Measurements from ENCODE around the gene KCNJ8.

Gene KCNJ8

GRCh38 chr12:21763531-21763930 is 11.0 kb downstream of the KCNJ8 start:
- no peak for ATAC-seq
- TF ChIP-seq ZNF70 (CRISPR knock-in tag; IDR thresholded peaks at IDR 0.05) (no peak), PPARA (CRISPR knock-in tag; IDR thresholded peaks at IDR 0.05; ENCODE audit: borderline replicate concordance) (no peak), ZNF565 (CRISPR knock-in tag; conservative IDR thresholded peaks at IDR 0.05; ENCODE audit: low read depth) (no peak), ARNTL (CRISPR knock-in tag; IDR thresholded peaks at IDR 0.05; ENCODE audit: borderline replicate concordance, low read depth) (no peak), POU6F1 (CRISPR knock-in tag; IDR thresholded peaks at IDR 0.05; ENCODE audit: borderline replicate concordance, low read depth) (no peak), SNAI2 (CRISPR knock-in tag; IDR thresholded peaks at IDR 0.05) (no peak), PATZ1 (CRISPR knock-in tag; IDR thresholded peaks at IDR 0.05; ENCODE audit: borderline replicate concordance) (no peak), ZFP30 (CRISPR knock-in tag; IDR thresholded peaks at IDR 0.05) (no peak), ESRRG (CRISPR knock-in tag; IDR thresholded peaks at IDR 0.05) (no peak), GLIS3 (CRISPR knock-in tag; IDR thresholded peaks at IDR 0.05) (no peak), CSRNP3 (CRISPR knock-in tag; IDR thresholded peaks at IDR 0.05) (no peak), BACH2 (CRISPR knock-in tag; IDR thresholded peaks at IDR 0.05; ENCODE audit: borderline replicate concordance) (no peak), ZC3H10 (CRISPR knock-in tag; IDR thresholded peaks at IDR 0.05) (no peak), TCF4 (CRISPR knock-in tag; IDR thresholded peaks at IDR 0.05; ENCODE audit: borderline replicate concordance) (no peak)

- TF ChIP-seq PPARA (CRISPR knock-in tag; IDR thresholded peaks at IDR 0.05; ENCODE audit: borderline replicate concordance): no peak
- no peak for TF ChIP-seq ISL1 (CRISPR knock-in tag; IDR thresholded peaks at IDR 0.05)
- TF ChIP-seq RARB (CRISPR knock-in tag; IDR thresholded peaks at IDR 0.05): no peak
- TF ChIP-seq TCF4 (CRISPR knock-in tag; IDR thresholded peaks at IDR 0.05; ENCODE audit: borderline replicate concordance): no peak
- TF ChIP-seq CSDC2 (CRISPR knock-in tag; IDR thresholded peaks at IDR 0.05): no peak
- no peak for ATAC-seq
These were observed 14.8 kb downstream of the KCNJ8 start for GRCh38 chr12:21759737-21760136.

- TF ChIP-seq CREB5 (CRISPR knock-in tag; IDR thresholded peaks at IDR 0.05; ENCODE audit: low read depth): no peak
- no peak for TF ChIP-seq CSRNP3 (CRISPR knock-in tag; IDR thresholded peaks at IDR 0.05)
- no peak for TF ChIP-seq ZNF70 (CRISPR knock-in tag; IDR thresholded peaks at IDR 0.05)
- TF ChIP-seq SNAI2 (CRISPR knock-in tag; IDR thresholded peaks at IDR 0.05): no peak
- TF ChIP-seq ISL1 (CRISPR knock-in tag; IDR thresholded peaks at IDR 0.05): no peak
- no peak for TF ChIP-seq ZNF8 (CRISPR knock-in tag; IDR thresholded peaks at IDR 0.05)
- TF ChIP-seq TSHZ2 (CRISPR knock-in tag; IDR thresholded peaks at IDR 0.05): no peak
- TF ChIP-seq POU6F1 (CRISPR knock-in tag; IDR thresholded peaks at IDR 0.05; ENCODE audit: borderline replicate concordance, low read depth): no peak
- TF ChIP-seq TOX (CRISPR knock-in tag; IDR thresholded peaks at IDR 0.05; ENCODE audit: borderline replicate concordance): no peak
- no peak for TF ChIP-seq ZNF565 (CRISPR knock-in tag; conservative IDR thresholded peaks at IDR 0.05; ENCODE audit: low read depth)
- TF ChIP-seq BACH2 (CRISPR knock-in tag; IDR thresholded peaks at IDR 0.05; ENCODE audit: borderline replicate concordance): no peak
- no peak for TF ChIP-seq OSR1 (CRISPR knock-in tag; IDR thresholded peaks at IDR 0.05)
- TF ChIP-seq RARB (CRISPR knock-in tag; IDR thresholded peaks at IDR 0.05): no peak
- no peak for TF ChIP-seq GLIS3 (CRISPR knock-in tag; IDR thresholded peaks at IDR 0.05)
- TF ChIP-seq PPARA (CRISPR knock-in tag; IDR thresholded peaks at IDR 0.05; ENCODE audit: borderline replicate concordance): no peak
- TF ChIP-seq ZFP3 (CRISPR knock-in tag; IDR thresholded peaks at IDR 0.05): no peak
- no peak for TF ChIP-seq PATZ1 (CRISPR knock-in tag; IDR thresholded peaks at IDR 0.05; ENCODE audit: borderline replicate concordance)
- TF ChIP-seq TCF4 (CRISPR knock-in tag; IDR thresholded peaks at IDR 0.05; ENCODE audit: borderline replicate concordance): no peak
- ATAC-seq: no peak
These were observed 16.8 kb downstream of the KCNJ8 start for GRCh38 chr12:21757735-21758134.

Measured in SK-N-SH treated with all-trans-retinoic acid at 6 μM for 48 hours (cell line).